Mucosa of descending colon (tissue), 3 donors: ENCODE data around the gene IP6K1. TPM values are rescaled to one million over a fixed set of nuclear protein-coding genes. Genes with fewer than 3 reads are reported as not detected.

Experiments used
- ATAC-seq: fragments of 200-7000 bp; cut with Tn5 transposase; one replicate; pipeline ENCODE4 v1.9.1; 2020; ENCODE audit warnings: mild to moderate bottlenecking, moderate library complexity
- DNase-seq, 3 donors: peaks; one replicate each; pipeline ENCODE4 v3.0.0-alpha.2; 2020
- H3K36me3 ChIP-seq: fragments of 200-600 bp; one replicate; pipeline ENCODE4 v1.8.0; 2021; ENCODE audit warnings: low read depth, mild to moderate bottlenecking
- H3K4me1 ChIP-seq: fragments of 200-600 bp; one replicate; pipeline ENCODE4 v1.8.0; 2021; ENCODE audit warnings: low read depth, mild to moderate bottlenecking
- H3K4me3 ChIP-seq: fragments of 200-600 bp; one replicate; pipeline ENCODE4 v1.8.0; 2021; ENCODE audit warnings: mild to moderate bottlenecking
- H3K9me3 ChIP-seq: fragments of 200-600 bp; one replicate; pipeline ENCODE4 v1.8.0; 2021; ENCODE audit warnings: mild to moderate bottlenecking
- CTCF ChIP-seq: fragments of 200-600 bp; IDR thresholded peaks from one replicate; pipeline ENCODE4 v1.8.0; 2022; ENCODE audit warnings: antibody characterized with exemption, mild to moderate bottlenecking
- intact Hi-C, 2 donors: fragments of 100-400 bp; cut with DNase I in 1 of 2; cut with micrococcal nuclease in 1 of 2; formaldehyde crosslinking; loops; one replicate each; pipeline versions ENCODE4 v1.11.0 to v1.11.1; 2022; cut with DNase I, micrococcal nuclease
- total RNA-seq, 3 donors: library from RNA; stranded (reverse); fragmentation: NEBNext Ultra II Directional in 2 of 3; extraction: Animal tissue kit (Norgen Biotek cat#: 25700) in 2 of 3; gene quantifications; one replicate each; pipeline versions ENCODE4 v1.2.1 to v1.2.4, GENCODE V29; 2021 to 2023
- donor health status: DM: no; HTN: no; CAD: no; lungs with moderate emphysema.
- donor health status: DM: no; HTN: no; CAD: no.
- donor health status: DM: no; HTN: yes; CAD: no.

The IP6K1 gene
- total RNA-seq, 3 donors from 2014 or later: 33.1 to 52.5 (median 39.5) TPM

DNA sequence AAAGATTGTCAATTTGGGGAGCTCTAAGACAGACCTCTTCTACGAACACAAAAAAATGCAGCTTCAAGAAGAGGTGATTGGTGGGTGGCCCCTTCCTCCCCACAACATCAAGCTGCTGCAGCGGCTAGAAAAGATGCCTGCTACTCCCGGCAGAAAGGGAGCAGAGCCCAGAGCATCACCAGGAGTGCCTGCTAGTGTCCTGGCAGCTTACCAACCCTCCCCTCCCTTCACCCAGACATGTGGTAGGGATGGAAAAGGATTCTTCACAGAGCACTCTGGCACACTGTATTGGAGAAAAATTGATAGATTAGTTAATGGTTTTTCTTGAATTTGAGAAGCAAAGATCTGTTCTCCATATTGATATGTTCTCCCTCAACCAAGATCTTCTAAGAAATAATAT lies 10.8 kb downstream of the IP6K1 start:
- ATAC-seq (no peak), DNase-seq (no peak)
- intact Hi-C loops: no loop called here
- H3K9me3 ChIP-seq: no peaks in the 10 kb centered on the region
- H3K4me1 ChIP-seq: peaks cover 3% of the 10 kb centered on the region
- no peak overlapping the region for H3K4me3 ChIP-seq
- H3K36me3 ChIP-seq: peaks cover 5% of the 10 kb centered on the region
- TF ChIP-seq CTCF: no peak

DNA sequence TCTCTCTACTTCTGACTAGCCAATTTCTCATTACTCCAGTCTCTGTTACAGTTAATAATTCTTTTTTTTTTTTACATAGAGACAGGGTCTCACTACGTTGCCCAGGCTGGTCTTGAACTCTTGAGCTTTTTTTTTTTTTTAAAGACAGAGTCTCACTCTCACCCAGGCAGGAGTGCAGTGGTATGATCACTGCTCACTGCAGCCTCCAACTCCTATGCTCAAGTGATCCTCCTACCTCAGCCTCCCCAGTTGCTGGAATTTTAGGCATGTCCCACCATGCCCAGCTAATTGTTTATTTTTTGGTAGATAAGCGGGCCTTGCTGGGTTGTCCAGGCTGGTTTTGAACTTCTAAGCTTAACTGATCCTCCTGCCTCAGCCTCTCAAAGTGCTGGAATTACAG lies 13.6 kb downstream of the IP6K1 start:
- no peak for TF ChIP-seq CTCF
- ATAC-seq (no peak), DNase-seq (no peak)
- no peaks in the 10 kb centered on the region for H3K9me3 ChIP-seq
- intact Hi-C loops: no loop called here
- no peaks in the 10 kb centered on the region for H3K4me1 ChIP-seq
- H3K4me3 ChIP-seq: no peak overlapping the region
- H3K36me3 ChIP-seq: peaks cover 4% of the 10 kb centered on the region

DNA sequence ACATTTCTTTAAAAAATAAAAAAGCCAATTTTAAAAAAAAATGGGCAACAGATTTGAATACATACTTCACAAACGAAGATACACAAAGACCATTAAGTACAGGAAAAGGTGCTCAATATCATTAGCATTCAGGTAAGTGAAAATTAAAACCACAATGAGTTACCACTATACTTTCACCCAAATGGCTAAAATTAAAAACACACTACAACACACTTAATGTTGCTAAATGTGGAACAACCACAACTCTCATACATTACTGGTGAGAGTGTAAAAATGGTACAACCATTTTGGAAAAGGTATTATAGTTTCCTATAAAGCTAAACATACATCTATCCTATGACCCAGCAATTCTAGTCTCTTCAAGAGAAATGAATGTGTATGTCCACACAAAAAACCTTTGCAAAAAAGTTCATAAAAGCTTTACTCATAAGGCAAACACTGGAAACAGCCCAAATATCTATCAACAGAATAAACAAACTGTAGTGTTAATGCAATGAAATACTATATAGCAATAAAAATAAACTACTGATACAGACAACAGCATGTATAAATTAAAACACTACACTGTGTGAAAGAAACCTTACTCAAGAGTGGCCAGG lies 14.9 kb downstream of the IP6K1 start:
- H3K4me3 ChIP-seq: no peak overlapping the region
- intact Hi-C loops: no loop called here
- H3K4me1 ChIP-seq: no peaks in the 10 kb centered on the region
- TF ChIP-seq CTCF: no peak
- DNase-seq (no peak), ATAC-seq (no peak)
- no peaks in the 10 kb centered on the region for H3K36me3 ChIP-seq
- H3K9me3 ChIP-seq: no peaks in the 10 kb centered on the region

DNA sequence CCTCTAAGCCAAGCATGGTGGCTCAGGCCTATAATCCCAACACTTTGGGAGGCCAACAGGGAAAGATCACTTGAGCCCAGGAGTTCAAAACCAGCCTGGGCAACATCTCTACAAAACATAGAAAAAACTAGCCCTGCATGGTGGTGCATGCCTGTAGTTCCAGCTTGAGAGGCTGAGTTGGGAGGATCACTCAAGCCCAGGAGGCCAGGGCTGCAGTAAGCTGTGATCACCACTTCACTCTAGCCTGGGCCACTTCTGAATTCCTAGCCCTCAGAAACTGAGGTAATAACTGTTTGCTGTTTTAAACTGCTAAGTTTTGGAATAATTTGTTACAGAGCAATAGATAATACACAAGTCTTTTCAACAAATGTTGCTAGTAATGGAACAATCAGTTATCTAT lies 16.4 kb downstream of the IP6K1 start:
- intact Hi-C loops: no loop called here
- DNase-seq: no peak
- ATAC-seq: no peak
- H3K9me3 ChIP-seq: no peaks in the 10 kb centered on the region
- H3K4me1 ChIP-seq: no peaks in the 10 kb centered on the region
- H3K36me3 ChIP-seq: no peaks in the 10 kb centered on the region
- no peak for TF ChIP-seq CTCF
- no peak overlapping the region for H3K4me3 ChIP-seq

GRCh38 chr3:49769286-49769915 lies 16.9 kb downstream of the IP6K1 start:
- no peaks in the 10 kb centered on the region for H3K4me1 ChIP-seq
- no peak for TF ChIP-seq CTCF
- H3K9me3 ChIP-seq: no peaks in the 10 kb centered on the region
- ATAC-seq (no peak), DNase-seq (no peak)
- H3K4me3 ChIP-seq: no peak overlapping the region
- intact Hi-C loops: no loop called here
- no peaks in the 10 kb centered on the region for H3K36me3 ChIP-seq

GRCh38 chr3:49763981-49764380 lies 22.4 kb downstream of the IP6K1 start:
- DNase-seq (no peak), ATAC-seq (no peak)
- intact Hi-C loops: no loop called here
- Histone ChIP-seq H3K9me3 (no peaks in the 10 kb centered on the region), H3K4me1 (no peaks in the 10 kb centered on the region), H3K4me3 (no peak overlapping the region), H3K36me3 (no peaks in the 10 kb centered on the region)
- TF ChIP-seq CTCF: no peak
